Heart left ventricle (tissue), 13 donors: ENCODE results near the gene LINGO1.

Source experiments
- CTCF ChIP-seq, 12 donors: fragments of 200-600 bp; sonication (generic) in 4 of 12; IDR thresholded peaks; one replicate each; pipeline versions ENCODE4 v1.5.0 to v1.8.0; 2018 to 2022; ENCODE audit warnings: antibody characterized with exemption in 12 of 12, mild to moderate bottlenecking in 5 of 12
- POLR2A ChIP-seq, 2 donors: fragments of 450-650 bp; IDR thresholded peaks; one replicate each; pipeline ENCODE4 v1.6.1; 2017; ENCODE audit warnings: antibody characterized with exemption in 2 of 2, mild to moderate bottlenecking in 2 of 2, moderate library complexity in 2 of 2
- donor health status: ischemic (EF 13 %, LVEDD 7.1; RV severe dilation, severe dysfunction).
- donor health status: DM: no; HTN: yes; CAD: no.
- donor health status: DM: no; HTN: no; CAD: no.
- donor health status: ischemic (EF 25% LVEDD 6.9; RV normal size, moderate dysfunction).
- donor health status: ischemic (EF 25% LVEDD 5.7; RV mildly dilated, moderate dysfunction).
- donor health status: ischemic (EF 35%, LVEDD 5.7; RV mildly dilated, moderate dysfunction).
- donor health status: nonischemic (EF 11% LVEDD 7.7; RV severe dilation, severe dysfunction).
- donor health status: DM: yes; HTN: yes; CAD: no.
- donor health status: PGD.
- donor health status: ischemic (EF 29% LVEDD 5.4; RV normal size, mild dysfunction).
- donor health status: nonischemic (EF 23%, LVEDD 6.1; RV moderate dilation, normal function).

GRCh38 chr15:77656294-77656693, 23.6 kb upstream of the LINGO1 start:
- no peak for TF ChIP-seq CTCF (IDR thresholded peaks at IDR 0.05)
- no peak for TF ChIP-seq POLR2A (IDR thresholded peaks at IDR 0.05)
